Measurements from ENCODE around the gene TIMM22. TPM values are rescaled to one million over a fixed set of nuclear protein-coding genes. Genes with fewer than 3 reads are reported as not detected.

The TIMM22 gene
- total and polyA plus RNA-seq, 4 donors, result 7.2 to 12.2 (median 9.9) TPM

GRCh38 chr17:962166-962565 lies 34.8 kb upstream of the TIMM22 start:
- DNase-seq, result no peak
- no peak for TF ChIP-seq CTCF (IDR thresholded peaks at IDR 0.05; ENCODE audit: control extremely low read depth, extremely low read depth)
- 84 to 91% methylated on average over 8 of the region's 8 CpGs for whole genome bisulfite sequencing, 2 donors
- ATAC-seq (ENCODE audit: insufficient read depth, low FRiP score), result no peak
- Histone ChIP-seq H3K4me1 (ENCODE audit: control insufficient read depth in 5 of 5, insufficient read depth in 5 of 5, low read length in 5 of 5) (peaks cover 0 to 17% (median 15%) of the 10 kb centered on the region in 5 donors), H3K36me3 (ENCODE audit: control insufficient read depth in 4 of 4, insufficient read depth in 4 of 4, low read length in 4 of 4) (peaks cover 0 to 2% (median 0%) of the 10 kb centered on the region in 4 donors), H3K9me3 (ENCODE audit: control insufficient read depth in 4 of 4, insufficient read depth in 3 of 4, low read length in 3 of 4) (peaks cover 0 to 2% (median 0%) of the 10 kb centered on the region in 4 donors), H3K4me3 (no peak overlapping the region), H3K9ac (ENCODE audit: insufficient read depth in 1 of 2, low read length in 2 of 2) (no peak overlapping the region), H3K27ac (ENCODE audit: low read depth in 1 of 2, low read length in 1 of 2) (no peak overlapping the region), H3K27me3 (ENCODE audit: control insufficient read depth in 3 of 3, insufficient read depth in 3 of 3, low read length in 2 of 3) (no peaks in the 10 kb centered on the region)

- peaks cover 0 to 17% (median 15%) of the 10 kb centered on the region in 5 donors for H3K4me1 ChIP-seq (ENCODE audit: control insufficient read depth in 5 of 5, insufficient read depth in 5 of 5, low read length in 5 of 5)
- WGBS, 2 donors, result 81 to 87% methylated on average over 11 of the region's 11 CpGs
- H3K9me3 ChIP-seq (ENCODE audit: control insufficient read depth in 4 of 4, insufficient read depth in 3 of 4, low read length in 3 of 4), result peaks cover 0 to 2% (median 0%) of the 10 kb centered on the region in 4 donors
- H3K4me3 ChIP-seq, result no peak overlapping the region
- no peak overlapping the region for H3K9ac ChIP-seq (ENCODE audit: insufficient read depth in 1 of 2, low read length in 2 of 2)
- no peaks in the 10 kb centered on the region for H3K27me3 ChIP-seq (ENCODE audit: control insufficient read depth in 3 of 3, insufficient read depth in 3 of 3, low read length in 2 of 3)
- peaks cover 0 to under 1% (median 0%) of the 10 kb centered on the region in 4 donors for H3K36me3 ChIP-seq (ENCODE audit: control insufficient read depth in 4 of 4, insufficient read depth in 4 of 4, low read length in 4 of 4)
- no peak for ATAC-seq (ENCODE audit: insufficient read depth, low FRiP score)
- no peak overlapping the region for H3K27ac ChIP-seq (ENCODE audit: low read depth in 1 of 2, low read length in 1 of 2)
- DNase-seq, result no peak
- no peak for TF ChIP-seq CTCF (IDR thresholded peaks at IDR 0.05; ENCODE audit: control extremely low read depth, extremely low read depth)
Observed at GRCh38 chr17:962670-963069, 34.3 kb upstream of the TIMM22 start.

- H3K27ac ChIP-seq (ENCODE audit: low read depth in 1 of 2, low read length in 1 of 2), result peak overlapping the region in 1 of 2 donors; percentile 32
- peak; percentile 69 to 75 (median 75) for DNase-seq
- no peak overlapping the region for H3K4me3 ChIP-seq
- no peaks in the 10 kb centered on the region for H3K27me3 ChIP-seq (ENCODE audit: control insufficient read depth in 3 of 3, insufficient read depth in 3 of 3, low read length in 2 of 3)
- peaks cover 0 to 24% (median 15%) of the 10 kb centered on the region in 5 donors for H3K4me1 ChIP-seq (ENCODE audit: control insufficient read depth in 5 of 5, insufficient read depth in 5 of 5, low read length in 5 of 5)
- 58 to 69% methylated on average over 14 of the region's 14 CpGs for WGBS, 2 donors
- H3K9me3 ChIP-seq (ENCODE audit: control insufficient read depth in 4 of 4, insufficient read depth in 3 of 4, low read length in 3 of 4), result no peaks in the 10 kb centered on the region
- H3K36me3 ChIP-seq (ENCODE audit: control insufficient read depth in 4 of 4, insufficient read depth in 4 of 4, low read length in 4 of 4), result no peaks in the 10 kb centered on the region
- H3K9ac ChIP-seq (ENCODE audit: insufficient read depth in 1 of 2, low read length in 2 of 2), result peak overlapping the region in 1 of 2 donors; percentile 71
- TF ChIP-seq CTCF (IDR thresholded peaks at IDR 0.05; ENCODE audit: control extremely low read depth, extremely low read depth), result no peak
- ATAC-seq (ENCODE audit: insufficient read depth, low FRiP score), result no peak
Observed at GRCh38 chr17:964876-965275, 32.1 kb upstream of the TIMM22 start.
